Sigmoid colon (tissue), 7 donors: Measurements from ENCODE around the gene MZT2B. TPM values are rescaled to one million over a fixed set of nuclear protein-coding genes. Genes with fewer than 3 reads are reported as not detected.
"Not testable (repeated sequence)": the region's sequence is repeated elsewhere in the genome, so short reads cannot be mapped to it uniquely, and the experiment has no call there.

Source experiments
- DNase-seq: peaks from one replicate; pipeline ENCODE4 v3.0.0-alpha.2; 2019
- H3K27ac ChIP-seq, 4 donors: fragments of 200-600 bp; sonication (generic); one replicate each; pipeline ENCODE4 v1.5.1; 2016 to 2019; ENCODE audit warnings: mild to moderate bottlenecking in 1 of 4
- H3K27me3 ChIP-seq, 3 donors: fragments of 200-600 bp; sonication (generic); one replicate each; pipeline ENCODE4 v1.5.1; 2019; ENCODE audit warnings: mild to moderate bottlenecking in 1 of 3
- H3K36me3 ChIP-seq, 4 donors: fragments of 200-600 bp; sonication (generic); one replicate each; pipeline ENCODE4 v1.5.1; 2016 to 2019
- H3K4me1 ChIP-seq, 4 donors: fragments of 200-600 bp; sonication (generic); one replicate each; pipeline ENCODE4 v1.5.1; 2017 to 2019
- H3K4me3 ChIP-seq, 4 donors: fragments of 200-600 bp; sonication (generic); one replicate each; pipeline ENCODE4 v1.5.1; 2017 to 2019; ENCODE audit warnings: mild to moderate bottlenecking in 2 of 4, moderate library complexity in 1 of 4
- H3K9me3 ChIP-seq, 4 donors: fragments of 200-600 bp in 3 of 4; sonication (generic) in 3 of 4; one replicate each; pipeline versions ENCODE4 v1.5.1 to v1.6.1; 2013 to 2019
- EP300 ChIP-seq, 4 donors: sonication (generic); formaldehyde crosslinking; IDR thresholded peaks; one replicate each; pipeline ENCODE4 v1.6.1; 2017; ENCODE audit warnings: antibody characterized with exemption in 4 of 4
- POLR2A ChIP-seq, 2 donors: fragments of 450-650 bp; IDR thresholded peaks; one replicate each; pipeline ENCODE4 v1.6.1; 2016; ENCODE audit warnings: antibody characterized with exemption in 2 of 2, mild to moderate bottlenecking in 2 of 2, moderate library complexity in 2 of 2
- POLR2AphosphoS5 ChIP-seq, 4 donors: sonication (generic); formaldehyde crosslinking; IDR thresholded peaks; one replicate each; pipeline ENCODE4 v1.6.1; 2017; ENCODE audit warnings: antibody characterized with exemption in 4 of 4
- WGBS, 2 donors: extraction: QIAGEN DNeasy Blood & Tissue Kit; methylation state at CpG; one replicate each; pipeline ENCODE4 v1.1.7; 2013; 5-methylcytosine and 5-hydroxymethylcytosine counted together
- intact Hi-C: fragments of 100-400 bp; cut with DNase I; formaldehyde crosslinking; loops from one replicate; pipeline ENCODE4 v1.15.1; 2023
- polyA plus RNA-seq, 3 donors: library from polyadenylated mRNA; stranded (reverse); fragments of 200-250 nt; gene quantifications; one replicate each; pipeline ENCODE4 v1.2.3, GENCODE V29; 2013
- total RNA-seq, 4 donors: library from RNA; depleted of rRNA; stranded (reverse); fragments of >200 nt; gene quantifications; one replicate each; pipeline ENCODE4 v1.1.0, GENCODE V29; 2016
- TF ChIP-seq, protein P1 (sequence below), 4 experiments: fragments of 450-650 bp in 3 of 4; fragments of 200-600 bp in 1 of 4; IDR thresholded peaks; one replicate each; pipeline ENCODE4 v1.5.1; 2016 to 2019; ENCODE audit warnings: antibody characterized with exemption in 4 of 4, mild to moderate bottlenecking in 3 of 4, moderate library complexity in 2 of 4
- donor health status: healthy with polysubstance abuse.
- donor health status: Bipolar disorder and iron deficiency.
- donor health status: healthy.

The MZT2B gene
- total and polyA plus RNA-seq, 7 donors, result 97.8 to 259 (median 164) TPM

- DNase-seq, intact Hi-C loops, H3K27me3 ChIP-seq, H3K4me3 ChIP-seq, H3K9me3 ChIP-seq, H3K27ac ChIP-seq, H3K4me1 ChIP-seq, H3K36me3 ChIP-seq: not testable (repeated sequence)
- WGBS, 2 donors, result 83 to 92% methylated on average over 11 to 12 of the region's 13 CpGs
Observed at GRCh38 chr2:130196052-130196451, 14.0 kb downstream of the MZT2B start.

DNA sequence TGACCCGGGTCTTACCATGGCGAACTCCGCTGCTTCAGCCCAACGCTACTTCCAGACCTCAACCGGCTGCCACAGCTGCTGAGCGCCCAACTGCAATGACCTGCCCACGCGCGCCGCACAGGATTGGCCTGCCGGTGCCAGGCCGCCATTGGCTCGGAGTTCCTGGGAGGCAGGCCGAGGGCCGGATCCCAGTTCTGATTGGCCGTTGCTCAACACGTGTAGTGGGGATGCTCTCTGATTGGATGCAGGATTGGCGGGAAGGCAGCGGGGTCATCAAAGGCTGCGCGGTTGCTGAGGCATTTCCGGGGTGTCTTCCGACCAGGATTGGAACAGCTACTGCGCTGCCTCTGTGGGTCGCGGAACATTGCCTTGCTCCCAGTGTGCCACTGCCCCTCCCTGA is 16.3 kb downstream of the MZT2B start, which contains the start of gene TUBA3E:
TUBA3E (minus strand) TSS at position 97 of the 400 bp plus-strand sequence; CDS start at position 18, 79 bp downstream.
- H3K36me3 ChIP-seq, result no peaks in the 10 kb centered on the region
- H3K27me3 ChIP-seq, result no peaks in the 10 kb centered on the region
- no peak for DNase-seq
- intact Hi-C loops, result no loop called here
- 97 to 98% methylated on average over 26 of the region's 26 CpGs for WGBS, 2 donors
- no peaks in the 10 kb centered on the region for H3K9me3 ChIP-seq
- no peak for TF ChIP-seq POLR2AphosphoS5 (IDR thresholded peaks at IDR 0.05)
- TF ChIP-seq, protein P1, sequence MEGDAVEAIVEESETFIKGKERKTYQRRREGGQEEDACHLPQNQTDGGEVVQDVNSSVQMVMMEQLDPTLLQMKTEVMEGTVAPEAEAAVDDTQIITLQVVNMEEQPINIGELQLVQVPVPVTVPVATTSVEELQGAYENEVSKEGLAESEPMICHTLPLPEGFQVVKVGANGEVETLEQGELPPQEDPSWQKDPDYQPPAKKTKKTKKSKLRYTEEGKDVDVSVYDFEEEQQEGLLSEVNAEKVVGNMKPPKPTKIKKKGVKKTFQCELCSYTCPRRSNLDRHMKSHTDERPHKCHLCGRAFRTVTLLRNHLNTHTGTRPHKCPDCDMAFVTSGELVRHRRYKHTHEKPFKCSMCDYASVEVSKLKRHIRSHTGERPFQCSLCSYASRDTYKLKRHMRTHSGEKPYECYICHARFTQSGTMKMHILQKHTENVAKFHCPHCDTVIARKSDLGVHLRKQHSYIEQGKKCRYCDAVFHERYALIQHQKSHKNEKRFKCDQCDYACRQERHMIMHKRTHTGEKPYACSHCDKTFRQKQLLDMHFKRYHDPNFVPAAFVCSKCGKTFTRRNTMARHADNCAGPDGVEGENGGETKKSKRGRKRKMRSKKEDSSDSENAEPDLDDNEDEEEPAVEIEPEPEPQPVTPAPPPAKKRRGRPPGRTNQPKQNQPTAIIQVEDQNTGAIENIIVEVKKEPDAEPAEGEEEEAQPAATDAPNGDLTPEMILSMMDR (IDR thresholded peaks at IDR 0.05), result no peak
- no peak for TF ChIP-seq EP300 (IDR thresholded peaks at IDR 0.05)
- TF ChIP-seq POLR2A (IDR thresholded peaks at IDR 0.05), result no peak
- no peaks in the 10 kb centered on the region for H3K4me1 ChIP-seq
- H3K4me3 ChIP-seq, result no peak within 1 kb of the TSS
- no peak within 1 kb of the TSS for H3K27ac ChIP-seq

DNA sequence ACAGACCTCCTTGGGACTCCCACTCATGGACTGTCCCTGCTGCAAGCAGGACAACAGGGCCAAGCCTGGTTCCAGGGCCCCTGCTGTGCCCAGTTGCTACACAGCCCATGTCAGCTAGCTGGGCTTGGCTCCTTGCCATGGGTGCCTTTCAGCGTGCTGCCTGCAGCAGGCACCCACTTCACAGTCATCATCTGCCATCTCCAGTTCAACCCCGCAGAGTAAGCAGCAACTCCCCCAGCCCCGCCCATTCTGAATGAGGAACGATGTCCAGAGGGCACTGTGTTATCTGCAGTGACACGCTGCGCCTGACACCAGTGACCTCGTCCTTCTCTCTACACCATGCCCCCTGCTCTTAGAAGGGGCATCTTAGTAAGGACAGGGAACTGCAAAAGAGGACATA is 20.5 kb downstream of the MZT2B start:
- H3K36me3 ChIP-seq, H3K4me3 ChIP-seq, H3K27ac ChIP-seq, intact Hi-C loops, DNase-seq, H3K4me1 ChIP-seq, H3K9me3 ChIP-seq, H3K27me3 ChIP-seq: not testable (repeated sequence)
- 29 to 47% methylated on average over 4 of the region's 7 CpGs for WGBS, 2 donors

- H3K36me3 ChIP-seq, H3K27ac ChIP-seq, H3K9me3 ChIP-seq, DNase-seq, H3K4me3 ChIP-seq, H3K4me1 ChIP-seq, H3K27me3 ChIP-seq, intact Hi-C loops: not testable (repeated sequence)
- WGBS, 2 donors, result 86 to 95% methylated on average over 3 of the region's 3 CpGs
Observed at GRCh38 chr2:130203150-130203549, 21.1 kb downstream of the MZT2B start.

GRCh38 chr2:130207051-130207450 is 25.0 kb downstream of the MZT2B start:
- H3K36me3 ChIP-seq, intact Hi-C loops, H3K4me3 ChIP-seq, H3K27me3 ChIP-seq, DNase-seq, H3K9me3 ChIP-seq, H3K27ac ChIP-seq, H3K4me1 ChIP-seq: not testable (repeated sequence)
- 85 to 86% methylated on average over 13 of the region's 13 CpGs for WGBS, 2 donors

DNA sequence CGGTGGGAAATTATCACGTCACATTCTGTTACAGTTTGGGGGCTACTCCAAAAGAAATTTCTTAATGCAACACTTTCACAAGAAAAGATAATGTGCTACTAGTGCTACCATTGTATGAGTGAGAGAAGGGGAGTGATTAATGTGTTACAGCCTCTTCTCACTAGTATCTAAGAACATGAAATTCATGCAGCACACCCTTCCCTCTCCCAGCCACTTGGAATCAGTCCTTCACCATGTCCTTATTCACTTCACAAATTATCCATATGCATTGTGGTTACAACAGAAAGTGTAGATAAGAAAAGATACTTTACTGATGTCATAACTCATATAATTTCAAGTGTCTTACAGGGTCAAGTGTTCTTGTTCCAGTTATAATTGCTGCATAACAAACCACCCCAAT is 37.1 kb downstream of the MZT2B start:
- 93 to 98% methylated on average over 2 of the region's 2 CpGs for WGBS, 2 donors
- DNase-seq, intact Hi-C loops: not testable (repeated sequence)

DNA sequence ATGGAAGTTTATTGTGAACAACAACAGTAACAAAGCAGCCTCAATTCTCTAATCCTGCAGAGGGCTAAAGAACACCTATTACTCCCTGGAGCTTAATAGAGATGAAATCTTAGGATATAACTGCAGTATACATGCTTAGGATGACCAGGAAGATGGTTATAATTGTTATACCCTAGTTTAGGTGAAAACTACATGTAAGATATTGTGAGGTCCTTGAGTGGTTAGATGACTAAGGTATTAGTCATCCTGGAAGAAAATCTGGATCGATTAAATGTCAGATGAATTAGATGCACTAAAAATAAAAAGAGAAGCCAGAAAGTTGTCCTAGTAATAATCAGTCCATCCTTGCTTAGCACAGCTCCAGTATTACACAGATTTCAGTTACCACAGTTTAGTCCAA is 38.4 kb downstream of the MZT2B start:
- WGBS, 2 donors, result 63% methylated on average over 1 of the region's 1 CpG; no CpG with 5 or more reads in 1 of the 2 donors

More for the DNA sequence above, 37.1 kb downstream of the MZT2B start:
- H3K9me3 ChIP-seq, H3K27ac ChIP-seq, H3K36me3 ChIP-seq, H3K4me3 ChIP-seq, H3K4me1 ChIP-seq: not testable (repeated sequence)
- H3K27me3 ChIP-seq, result peaks cover 0 to 15% (median 3%) of the 10 kb centered on the region in 3 donors

GRCh38 chr2:130222523-130222922 is 40.5 kb downstream of the MZT2B start:
- H3K4me3 ChIP-seq, DNase-seq, H3K36me3 ChIP-seq, intact Hi-C loops, H3K27ac ChIP-seq, H3K9me3 ChIP-seq, H3K4me1 ChIP-seq, H3K27me3 ChIP-seq: not testable (repeated sequence)
- WGBS, 2 donors, result 32 to 55% methylated on average over 4 of the region's 4 CpGs

More for the DNA sequence above, 38.4 kb downstream of the MZT2B start:
- intact Hi-C loops, H3K4me3 ChIP-seq, DNase-seq, H3K27me3 ChIP-seq, H3K4me1 ChIP-seq, H3K9me3 ChIP-seq, H3K27ac ChIP-seq, H3K36me3 ChIP-seq: not testable (repeated sequence)

- H3K9me3 ChIP-seq, DNase-seq, H3K27ac ChIP-seq, H3K27me3 ChIP-seq, H3K36me3 ChIP-seq, H3K4me1 ChIP-seq, intact Hi-C loops, H3K4me3 ChIP-seq: not testable (repeated sequence)
- 92 to 93% methylated on average over 21 of the region's 21 CpGs for WGBS, 2 donors
Observed at GRCh38 chr2:130228005-130228404, 45.9 kb downstream of the MZT2B start.

DNA sequence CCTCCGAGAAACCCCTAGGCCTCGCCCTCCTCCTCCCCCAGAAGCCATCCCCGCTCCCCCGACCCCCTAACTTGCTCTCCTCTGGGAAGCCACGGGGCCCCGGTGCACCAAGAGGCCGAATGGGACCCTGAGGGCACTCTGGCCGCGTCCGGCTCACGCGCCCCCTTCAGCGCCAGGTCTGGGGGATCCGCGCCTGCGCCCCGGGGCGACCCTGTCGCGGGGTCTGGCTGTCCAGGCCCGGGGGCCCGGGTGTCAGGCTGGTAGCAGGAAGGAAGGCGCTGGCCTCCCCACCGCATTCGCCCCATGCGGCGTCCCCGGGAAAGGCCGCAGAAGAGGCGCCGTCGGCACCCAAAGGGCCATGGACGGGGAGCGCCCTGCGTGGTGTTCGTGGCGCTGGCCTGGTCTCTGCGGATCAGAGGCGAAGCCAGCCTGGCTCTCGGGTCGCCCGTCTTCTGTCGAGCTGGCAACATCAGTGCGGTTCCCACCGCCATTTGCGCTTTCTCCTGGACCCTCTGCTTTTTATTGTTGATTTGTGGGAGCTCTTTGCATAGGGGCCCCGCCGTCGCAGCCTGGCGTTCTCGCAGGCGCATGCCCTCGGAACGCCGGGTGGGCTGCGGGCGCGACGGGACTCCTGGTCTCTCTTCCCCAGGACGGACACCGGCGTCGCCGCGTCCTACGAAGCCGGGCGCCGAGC is 46.6 kb downstream of the MZT2B start:
- H3K4me1 ChIP-seq, H3K36me3 ChIP-seq, H3K27ac ChIP-seq, intact Hi-C loops, H3K9me3 ChIP-seq, H3K27me3 ChIP-seq, DNase-seq: not testable (repeated sequence)
- H3K4me3 ChIP-seq, result peak overlapping the region in 3 of 4 donors; percentile 14 to 39 (median 15)
- 88 to 92% methylated on average over 69 of the region's 69 CpGs for WGBS, 2 donors

DNA sequence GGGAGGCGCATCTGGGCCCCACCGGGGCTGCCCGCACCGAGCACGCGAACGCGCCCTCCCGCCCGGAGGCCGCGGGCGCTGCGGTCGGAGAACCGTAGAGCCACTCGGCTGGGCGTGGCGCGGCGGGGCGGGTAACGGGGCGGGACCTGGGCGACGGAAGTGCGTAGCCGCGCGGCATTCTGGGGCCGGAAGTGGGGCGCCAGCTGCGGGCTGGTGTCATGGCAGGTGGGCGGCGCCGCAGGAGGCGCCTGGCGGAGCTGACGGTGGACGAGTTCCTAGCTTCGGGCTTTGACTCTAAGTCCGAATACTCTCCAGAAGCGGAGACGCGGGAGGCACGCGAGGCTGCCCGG is 47.1 kb downstream of the MZT2B start:
- H3K27me3 ChIP-seq, intact Hi-C loops, DNase-seq: not testable (repeated sequence)

GRCh38 chr2:130230376-130230775 is 48.3 kb downstream of the MZT2B start:
- H3K27ac ChIP-seq, H3K4me3 ChIP-seq, H3K9me3 ChIP-seq, H3K27me3 ChIP-seq, DNase-seq, H3K36me3 ChIP-seq, intact Hi-C loops, H3K4me1 ChIP-seq: not testable (repeated sequence)
- WGBS, 2 donors, result 93% methylated on average over 18 of the region's 18 CpGs

More for the DNA sequence above, 47.1 kb downstream of the MZT2B start:
- H3K36me3 ChIP-seq, H3K27ac ChIP-seq, H3K9me3 ChIP-seq, H3K4me1 ChIP-seq: not testable (repeated sequence)
- H3K4me3 ChIP-seq, result peak overlapping the region in 3 of 4 donors; percentile 14 to 39 (median 15)
- 47 to 64% methylated on average over 48 of the region's 48 CpGs for WGBS, 2 donors
